Measurements from ENCODE around the gene RPL37.
"Not testable (repeated sequence)": the region's sequence is repeated elsewhere in the genome, so short reads cannot be mapped to it uniquely, and the experiment has no call there.

RPL37 gene

DNA sequence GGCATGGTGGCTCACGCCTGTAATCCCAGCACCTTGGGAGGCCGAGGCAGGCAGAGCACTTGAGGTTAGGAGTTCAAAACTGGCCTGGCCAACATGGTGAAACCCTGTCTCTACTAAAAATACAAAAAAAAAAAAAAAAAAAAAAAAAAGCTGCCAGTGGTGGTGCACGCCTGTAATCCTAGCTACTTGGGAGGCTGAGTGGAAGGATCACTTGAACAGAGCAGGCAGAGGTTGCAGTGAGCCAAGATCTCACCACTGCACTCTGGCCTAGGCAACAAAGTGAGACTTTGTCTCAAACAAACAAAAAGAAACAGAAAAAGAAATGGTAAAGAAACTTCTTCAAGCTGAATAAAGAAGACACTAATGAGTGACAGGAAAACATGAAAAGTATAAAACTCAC lies 48.4 kb downstream of the RPL37 start:
- H3K27ac ChIP-seq (ENCODE audit: low read depth in 2 of 2, low read length in 2 of 2); H3K4me3 ChIP-seq (ENCODE audit: low read length in 2 of 2); H3K9ac ChIP-seq (ENCODE audit: low read depth in 1 of 2, low read length in 2 of 2); H3K36me3 ChIP-seq (ENCODE audit: control insufficient read depth in 2 of 2, insufficient read depth in 2 of 2, low read length in 2 of 2); H3K27me3 ChIP-seq (ENCODE audit: control insufficient read depth in 2 of 2, insufficient read depth in 2 of 2, low read length in 2 of 2); H3K9me3 ChIP-seq (ENCODE audit: control insufficient read depth in 2 of 2, low read length in 2 of 2): not testable (repeated sequence)
- peaks cover 11 to 22% of the 10 kb centered on the region in 2 donors for H3K4me1 ChIP-seq (ENCODE audit: control insufficient read depth in 2 of 2, insufficient read depth in 2 of 2, low read length in 2 of 2)

DNA sequence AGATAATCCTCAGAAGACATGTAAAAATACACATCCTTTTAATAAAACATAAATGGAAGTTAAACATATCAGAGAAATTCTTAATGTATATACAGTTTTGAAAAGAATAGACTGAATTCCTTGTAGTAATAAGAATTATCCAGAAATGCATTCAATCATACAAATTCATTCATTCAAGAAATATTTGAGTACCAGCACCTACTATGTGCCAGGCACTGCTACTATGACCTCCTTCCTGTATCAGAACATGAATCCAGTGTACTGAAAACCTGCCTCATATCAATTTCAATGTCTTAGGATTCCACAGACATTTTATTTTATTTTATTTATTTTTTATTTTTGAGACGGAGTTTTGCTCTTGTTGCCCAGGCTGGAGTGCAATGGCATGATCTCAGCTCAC lies 50.1 kb downstream of the RPL37 start:
- H3K4me3 ChIP-seq (ENCODE audit: low read length in 2 of 2) = peak overlapping the region in 1 of 2 donors; percentile 23
- peak overlapping the region in 1 of 2 donors; percentile 36 for H3K9ac ChIP-seq (ENCODE audit: low read depth in 1 of 2, low read length in 2 of 2)
- H3K9me3 ChIP-seq (ENCODE audit: control insufficient read depth in 2 of 2, low read length in 2 of 2) = no peaks in the 10 kb centered on the region
- no peaks in the 10 kb centered on the region for H3K36me3 ChIP-seq (ENCODE audit: control insufficient read depth in 2 of 2, insufficient read depth in 2 of 2, low read length in 2 of 2)
- no peaks in the 10 kb centered on the region for H3K27me3 ChIP-seq (ENCODE audit: control insufficient read depth in 2 of 2, insufficient read depth in 2 of 2, low read length in 2 of 2)
- H3K27ac ChIP-seq (ENCODE audit: low read depth in 2 of 2, low read length in 2 of 2) = peak overlapping the region; percentile 18 to 73
- peaks cover 11 to 15% of the 10 kb centered on the region in 2 donors for H3K4me1 ChIP-seq (ENCODE audit: control insufficient read depth in 2 of 2, insufficient read depth in 2 of 2, low read length in 2 of 2)

DNA sequence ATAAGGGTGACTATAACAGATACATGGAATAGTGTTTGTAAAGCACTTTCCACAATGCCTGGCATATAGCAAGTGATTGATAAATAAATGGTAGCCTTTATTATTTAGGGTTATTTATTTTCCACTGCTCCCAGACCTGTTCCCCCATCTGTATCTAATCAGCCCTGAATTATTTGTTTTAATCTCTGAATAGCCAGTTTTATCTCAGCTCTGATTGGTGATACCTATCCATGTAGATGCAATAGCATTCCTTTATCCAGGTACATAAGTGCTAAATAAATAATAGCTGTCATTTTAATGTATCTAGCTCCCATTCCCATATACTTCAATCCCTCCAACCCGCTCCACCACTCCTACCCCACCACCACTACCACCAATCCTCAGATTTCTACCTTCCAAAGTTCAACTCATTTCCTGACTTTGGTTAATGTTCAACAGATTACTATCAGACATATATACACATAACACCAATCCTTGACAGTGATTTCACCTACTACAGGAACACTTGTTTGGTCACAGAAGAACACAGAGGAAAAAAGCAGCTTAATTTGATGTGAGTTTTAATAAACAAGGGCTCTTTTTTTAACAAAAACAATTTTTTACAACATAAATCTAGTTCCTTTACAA lies 50.9 kb downstream of the RPL37 start:
- H3K4me3 ChIP-seq (ENCODE audit: low read length in 2 of 2) = peak overlapping the region; percentile 22 to 43
- no peaks in the 10 kb centered on the region for H3K9me3 ChIP-seq (ENCODE audit: control insufficient read depth in 2 of 2, low read length in 2 of 2)
- H3K27ac ChIP-seq (ENCODE audit: low read depth in 2 of 2, low read length in 2 of 2) = peak overlapping the region; percentile 18 to 73
- H3K9ac ChIP-seq (ENCODE audit: low read depth in 1 of 2, low read length in 2 of 2) = peak overlapping the region in 1 of 2 donors; percentile 36
- no peaks in the 10 kb centered on the region for H3K36me3 ChIP-seq (ENCODE audit: control insufficient read depth in 2 of 2, insufficient read depth in 2 of 2, low read length in 2 of 2)
- H3K27me3 ChIP-seq (ENCODE audit: control insufficient read depth in 2 of 2, insufficient read depth in 2 of 2, low read length in 2 of 2) = no peaks in the 10 kb centered on the region
- H3K4me1 ChIP-seq (ENCODE audit: control insufficient read depth in 2 of 2, insufficient read depth in 2 of 2, low read length in 2 of 2) = peaks cover 11 to 15% of the 10 kb centered on the region in 2 donors

DNA sequence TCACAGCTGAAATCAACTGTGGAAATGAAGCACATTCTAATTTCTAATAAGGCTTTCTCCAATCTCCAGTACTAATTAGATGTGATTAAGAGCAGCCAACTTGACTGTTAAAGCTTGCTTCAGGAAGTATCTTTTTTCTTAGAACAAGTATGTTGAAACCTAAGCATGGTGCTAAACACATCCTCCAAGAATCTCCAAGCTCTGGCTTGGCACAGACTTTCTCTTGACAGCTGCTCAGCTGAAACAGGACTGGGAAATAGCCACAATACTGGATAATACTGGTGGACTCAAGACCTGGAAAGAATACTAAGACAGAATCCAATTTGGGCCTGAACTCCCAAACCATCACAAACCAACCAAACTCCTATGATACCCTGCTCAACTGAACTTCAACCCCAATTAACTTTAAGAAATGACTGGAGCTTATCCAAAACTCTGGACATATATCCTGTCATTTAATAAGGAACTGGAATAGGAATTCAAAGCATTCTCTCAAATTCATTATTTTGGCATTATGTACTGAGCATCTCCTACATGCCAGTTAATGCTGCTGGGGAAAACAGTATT lies 53.1 kb downstream of the RPL37 start:
- no peaks in the 10 kb centered on the region for H3K36me3 ChIP-seq (ENCODE audit: control insufficient read depth in 2 of 2, insufficient read depth in 2 of 2, low read length in 2 of 2)
- H3K9ac ChIP-seq (ENCODE audit: low read depth in 1 of 2, low read length in 2 of 2) = no peak overlapping the region
- peaks cover 11 to 20% of the 10 kb centered on the region in 2 donors for H3K4me1 ChIP-seq (ENCODE audit: control insufficient read depth in 2 of 2, insufficient read depth in 2 of 2, low read length in 2 of 2)
- no peaks in the 10 kb centered on the region for H3K27me3 ChIP-seq (ENCODE audit: control insufficient read depth in 2 of 2, insufficient read depth in 2 of 2, low read length in 2 of 2)
- no peaks in the 10 kb centered on the region for H3K9me3 ChIP-seq (ENCODE audit: control insufficient read depth in 2 of 2, low read length in 2 of 2)
- no peak overlapping the region for H3K4me3 ChIP-seq (ENCODE audit: low read length in 2 of 2)
- no peak overlapping the region for H3K27ac ChIP-seq (ENCODE audit: low read depth in 2 of 2, low read length in 2 of 2)

DNA sequence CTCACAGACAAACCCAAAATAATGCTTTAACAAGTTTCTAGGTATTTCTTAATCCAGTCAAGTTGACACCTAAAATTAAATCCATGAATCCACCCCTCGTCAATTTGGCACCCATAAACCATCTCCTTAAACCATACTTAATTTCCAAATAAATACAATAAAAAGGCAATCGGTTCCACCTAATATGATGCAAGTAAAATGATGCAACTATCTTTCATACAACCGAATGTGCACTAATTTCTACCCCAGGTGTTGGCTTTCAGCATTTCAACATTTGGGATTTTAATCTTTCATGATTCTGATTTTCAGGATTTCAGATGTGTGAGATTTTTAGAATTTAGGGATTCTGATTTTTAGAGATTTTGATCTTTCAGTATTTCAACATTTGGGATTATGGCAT lies 54.2 kb downstream of the RPL37 start:
- Histone ChIP-seq H3K4me3 (ENCODE audit: low read length in 2 of 2) (no peak overlapping the region), H3K4me1 (ENCODE audit: control insufficient read depth in 2 of 2, insufficient read depth in 2 of 2, low read length in 2 of 2) (peaks cover 14 to 30% of the 10 kb centered on the region in 2 donors), H3K27me3 (ENCODE audit: control insufficient read depth in 2 of 2, insufficient read depth in 2 of 2, low read length in 2 of 2) (no peaks in the 10 kb centered on the region), H3K27ac (ENCODE audit: low read depth in 2 of 2, low read length in 2 of 2) (no peak overlapping the region), H3K36me3 (ENCODE audit: control insufficient read depth in 2 of 2, insufficient read depth in 2 of 2, low read length in 2 of 2) (peaks cover 6% of the 10 kb centered on the region in 2 donors), H3K9ac (ENCODE audit: low read depth in 1 of 2, low read length in 2 of 2) (no peak overlapping the region), H3K9me3 (ENCODE audit: control insufficient read depth in 2 of 2, low read length in 2 of 2) (no peaks in the 10 kb centered on the region)

DNA sequence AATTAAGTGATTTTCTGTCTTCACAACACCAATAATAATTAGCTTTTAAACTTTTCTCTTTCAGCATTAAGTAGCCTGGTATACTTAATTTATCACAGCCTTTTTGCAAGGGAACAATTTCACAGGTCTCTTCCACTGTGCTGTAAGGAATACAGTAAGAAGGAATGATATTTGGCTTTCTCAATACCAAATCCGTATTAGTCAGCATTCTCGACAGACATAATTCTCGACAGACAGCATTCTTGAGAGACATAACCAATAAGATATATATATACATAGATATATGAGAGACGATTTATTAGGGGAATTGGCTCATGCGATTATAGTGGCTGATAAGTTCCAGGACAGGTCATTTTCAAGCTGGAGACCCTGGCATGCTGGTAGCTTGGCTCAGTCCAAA lies 54.8 kb downstream of the RPL37 start:
- H3K36me3 ChIP-seq (ENCODE audit: control insufficient read depth in 2 of 2, insufficient read depth in 2 of 2, low read length in 2 of 2) = peaks cover 6 to 8% of the 10 kb centered on the region in 2 donors
- H3K9me3 ChIP-seq (ENCODE audit: control insufficient read depth in 2 of 2, low read length in 2 of 2) = no peaks in the 10 kb centered on the region
- no peak overlapping the region for H3K27ac ChIP-seq (ENCODE audit: low read depth in 2 of 2, low read length in 2 of 2)
- H3K9ac ChIP-seq (ENCODE audit: low read depth in 1 of 2, low read length in 2 of 2) = no peak overlapping the region
- no peaks in the 10 kb centered on the region for H3K27me3 ChIP-seq (ENCODE audit: control insufficient read depth in 2 of 2, insufficient read depth in 2 of 2, low read length in 2 of 2)
- no peak overlapping the region for H3K4me3 ChIP-seq (ENCODE audit: low read length in 2 of 2)
- H3K4me1 ChIP-seq (ENCODE audit: control insufficient read depth in 2 of 2, insufficient read depth in 2 of 2, low read length in 2 of 2) = peaks cover 18 to 36% of the 10 kb centered on the region in 2 donors

DNA sequence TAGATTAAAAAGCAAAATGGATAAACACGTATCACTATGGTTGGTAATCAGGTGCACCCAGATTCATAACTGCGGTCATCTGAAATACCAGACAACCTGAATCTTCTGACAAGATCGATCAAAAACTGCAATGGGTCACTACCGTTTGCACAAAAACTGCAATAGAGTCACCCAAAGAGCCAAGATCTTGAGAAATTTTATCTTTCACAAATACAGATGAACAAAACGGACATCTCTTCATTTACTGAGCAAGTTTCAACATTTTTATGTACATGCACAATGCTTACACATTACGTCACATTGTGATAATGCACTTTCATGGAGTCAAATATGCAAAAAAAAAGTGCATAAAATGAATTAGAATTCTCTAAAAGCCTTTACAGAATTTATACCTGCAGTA lies 55.5 kb downstream of the RPL37 start:
- no peak overlapping the region for H3K9ac ChIP-seq (ENCODE audit: low read depth in 1 of 2, low read length in 2 of 2)
- H3K9me3 ChIP-seq (ENCODE audit: control insufficient read depth in 2 of 2, low read length in 2 of 2) = no peaks in the 10 kb centered on the region
- no peak overlapping the region for H3K27ac ChIP-seq (ENCODE audit: low read depth in 2 of 2, low read length in 2 of 2)
- H3K27me3 ChIP-seq (ENCODE audit: control insufficient read depth in 2 of 2, insufficient read depth in 2 of 2, low read length in 2 of 2) = no peaks in the 10 kb centered on the region
- H3K4me3 ChIP-seq (ENCODE audit: low read length in 2 of 2) = no peak overlapping the region
- H3K4me1 ChIP-seq (ENCODE audit: control insufficient read depth in 2 of 2, insufficient read depth in 2 of 2, low read length in 2 of 2) = peaks cover 15 to 33% of the 10 kb centered on the region in 2 donors
- peaks cover 6 to 10% of the 10 kb centered on the region in 2 donors for H3K36me3 ChIP-seq (ENCODE audit: control insufficient read depth in 2 of 2, insufficient read depth in 2 of 2, low read length in 2 of 2)

DNA sequence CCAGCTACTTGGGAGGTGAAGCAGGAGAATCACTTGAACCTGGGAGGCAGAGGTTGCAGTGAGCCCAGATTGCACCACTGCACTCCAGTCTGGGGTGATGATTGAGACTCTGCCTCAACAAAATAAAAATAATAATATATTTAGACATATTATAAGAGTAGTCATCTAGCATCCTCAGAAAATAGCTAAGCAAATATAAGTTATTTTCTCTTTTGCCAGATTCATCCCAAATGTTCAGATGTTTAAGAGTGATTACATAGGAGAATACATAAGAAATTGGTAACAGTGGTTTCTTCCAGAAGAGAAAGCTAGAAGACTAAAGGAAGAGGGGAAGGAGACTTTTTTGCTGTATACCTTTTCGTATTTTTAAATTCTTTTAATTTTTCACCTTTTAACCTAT lies 56.9 kb downstream of the RPL37 start:
- H3K36me3 ChIP-seq (ENCODE audit: control insufficient read depth in 2 of 2, insufficient read depth in 2 of 2, low read length in 2 of 2) = peaks cover 11 to 12% of the 10 kb centered on the region in 2 donors
- H3K9me3 ChIP-seq (ENCODE audit: control insufficient read depth in 2 of 2, low read length in 2 of 2) = no peaks in the 10 kb centered on the region
- H3K27ac ChIP-seq (ENCODE audit: low read depth in 2 of 2, low read length in 2 of 2) = no peak overlapping the region
- H3K4me3 ChIP-seq (ENCODE audit: low read length in 2 of 2) = no peak overlapping the region
- no peak overlapping the region for H3K9ac ChIP-seq (ENCODE audit: low read depth in 1 of 2, low read length in 2 of 2)
- H3K4me1 ChIP-seq (ENCODE audit: control insufficient read depth in 2 of 2, insufficient read depth in 2 of 2, low read length in 2 of 2) = peaks cover 12 to 29% of the 10 kb centered on the region in 2 donors
- H3K27me3 ChIP-seq (ENCODE audit: control insufficient read depth in 2 of 2, insufficient read depth in 2 of 2, low read length in 2 of 2) = no peaks in the 10 kb centered on the region

DNA sequence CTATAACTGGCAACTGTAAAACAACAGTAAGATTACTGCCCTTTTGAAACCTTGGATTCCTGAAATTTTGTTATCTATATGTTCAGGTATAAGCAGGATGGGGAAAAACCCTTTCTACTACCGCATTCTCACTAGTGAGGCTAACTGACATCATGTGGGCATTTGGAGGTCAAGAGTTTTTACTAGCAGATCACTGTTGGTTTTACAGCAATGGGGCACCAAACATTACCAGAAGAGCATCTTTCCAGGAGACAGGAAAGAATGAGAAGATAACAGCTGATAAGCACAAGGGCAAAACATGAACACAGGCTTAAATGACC lies 58.4 kb downstream of the RPL37 start:
- H3K4me1 ChIP-seq (ENCODE audit: control insufficient read depth in 2 of 2, insufficient read depth in 2 of 2, low read length in 2 of 2) = peaks cover 8 to 22% of the 10 kb centered on the region in 2 donors
- no peaks in the 10 kb centered on the region for H3K9me3 ChIP-seq (ENCODE audit: control insufficient read depth in 2 of 2, low read length in 2 of 2)
- peak overlapping the region; percentile 45 to 80 for H3K27ac ChIP-seq (ENCODE audit: low read depth in 2 of 2, low read length in 2 of 2)

DNA sequence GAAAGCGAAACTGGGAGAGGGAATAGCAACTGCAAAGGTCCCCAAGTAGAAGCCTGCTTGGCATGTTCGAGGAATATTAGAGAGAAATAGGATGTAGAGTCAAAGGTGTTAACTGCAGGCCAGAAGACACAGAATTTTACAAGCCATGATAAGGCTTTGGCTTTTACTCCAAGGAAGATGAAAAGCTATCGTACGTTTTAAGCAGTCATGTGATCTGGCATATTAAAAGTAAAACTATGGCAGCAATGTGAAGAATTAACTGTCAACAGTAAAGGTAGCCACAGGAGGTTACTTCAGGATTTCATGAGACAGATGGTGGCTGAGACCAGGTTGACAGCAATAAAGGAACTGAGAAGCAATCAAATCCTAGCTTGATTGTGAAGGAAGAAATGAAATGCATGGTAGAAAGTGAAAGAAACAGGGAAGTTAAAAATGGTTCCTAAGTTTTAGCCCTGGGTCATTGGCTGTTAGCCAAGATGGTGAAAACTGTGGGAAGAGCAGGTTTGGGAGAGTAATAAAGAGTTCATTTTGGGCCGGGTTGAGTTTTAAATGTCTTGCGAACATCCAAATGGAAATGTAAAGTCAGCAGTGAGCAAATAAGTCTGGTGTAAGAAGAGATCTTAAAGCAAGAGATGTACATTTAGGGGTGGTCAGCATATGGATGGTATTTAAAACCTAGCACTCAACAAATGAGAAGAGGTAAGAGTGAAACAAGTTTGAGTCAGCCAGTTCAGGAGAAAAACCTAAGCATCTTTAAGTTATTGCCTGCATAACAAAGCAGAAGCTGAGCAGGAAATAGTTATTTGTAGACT lies 59.0 kb downstream of the RPL37 start:
- Histone ChIP-seq H3K4me1 (ENCODE audit: control insufficient read depth in 2 of 2, insufficient read depth in 2 of 2, low read length in 2 of 2) (peaks cover 8 to 22% of the 10 kb centered on the region in 2 donors), H3K4me3 (ENCODE audit: low read length in 2 of 2) (peak overlapping the region; percentile 19 to 27)

More for the DNA sequence above, 58.4 kb downstream of the RPL37 start:
- Histone ChIP-seq H3K9ac (ENCODE audit: low read depth in 1 of 2, low read length in 2 of 2) (peak overlapping the region in 1 of 2 donors; percentile 19), H3K27me3 (ENCODE audit: control insufficient read depth in 2 of 2, insufficient read depth in 2 of 2, low read length in 2 of 2) (no peaks in the 10 kb centered on the region), H3K4me3 (ENCODE audit: low read length in 2 of 2) (peak overlapping the region in 1 of 2 donors; percentile 34), H3K36me3 (ENCODE audit: control insufficient read depth in 2 of 2, insufficient read depth in 2 of 2, low read length in 2 of 2) (peaks cover 12 to 14% of the 10 kb centered on the region in 2 donors)

More for the DNA sequence above, 59.0 kb downstream of the RPL37 start:
- peak overlapping the region in 1 of 2 donors; percentile 19 for H3K9ac ChIP-seq (ENCODE audit: low read depth in 1 of 2, low read length in 2 of 2)
- no peaks in the 10 kb centered on the region for H3K27me3 ChIP-seq (ENCODE audit: control insufficient read depth in 2 of 2, insufficient read depth in 2 of 2, low read length in 2 of 2)
- no peaks in the 10 kb centered on the region for H3K9me3 ChIP-seq (ENCODE audit: control insufficient read depth in 2 of 2, low read length in 2 of 2)
- H3K36me3 ChIP-seq (ENCODE audit: control insufficient read depth in 2 of 2, insufficient read depth in 2 of 2, low read length in 2 of 2) = peaks cover 12 to 20% of the 10 kb centered on the region in 2 donors
- peak overlapping the region; percentile 45 to 80 for H3K27ac ChIP-seq (ENCODE audit: low read depth in 2 of 2, low read length in 2 of 2)
